Measurements from ENCODE around the gene C17orf113.
A peak's percentile ranks its signal among the peaks of the same experiment; 100 is the strongest.

C17orf113 gene

DNA sequence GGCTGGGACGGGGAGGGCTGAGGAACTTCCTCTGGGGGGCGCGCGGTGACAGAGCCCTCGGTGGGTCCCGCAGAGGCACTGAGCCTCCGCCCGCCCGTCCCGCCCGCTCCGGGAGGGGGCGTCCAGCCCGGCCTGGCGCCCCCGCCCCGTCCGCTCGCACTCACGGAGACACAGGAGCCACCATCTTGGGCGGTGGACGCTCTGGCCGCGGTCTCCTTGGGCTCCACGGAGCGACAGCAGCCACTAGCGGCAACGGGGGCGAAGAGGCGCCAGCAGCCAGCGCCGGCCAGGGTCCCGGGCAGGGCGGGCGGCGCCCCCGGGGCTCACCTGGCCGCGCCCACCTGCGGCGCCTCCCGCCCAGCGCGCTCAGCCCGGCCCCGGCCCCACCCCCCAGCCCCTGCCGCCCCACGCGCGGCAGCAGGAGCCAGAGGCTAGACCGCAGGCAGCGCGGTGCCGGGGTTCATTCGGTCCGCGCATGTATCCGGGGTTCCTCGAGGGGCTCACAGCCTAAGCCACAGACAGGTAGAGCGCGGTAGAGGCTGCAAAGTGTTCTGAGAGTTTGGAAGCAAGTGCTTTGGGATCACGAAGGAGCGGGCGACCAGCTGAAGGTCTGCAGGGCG, at the start of gene C17orf113:
TSS of gene C17orf113 (minus strand) at position 209 of the 620 bp plus-strand sequence. CDS start 7,225 bp downstream, outside the sequence.
- H3K4me3 Mint-ChIP-seq: peak within 1 kb of the TSS; percentile 65
- peaks cover 81% of the 10 kb centered on the region for H3K27me3 Mint-ChIP-seq
- H3K4me1 Mint-ChIP-seq: peaks cover 10% of the 10 kb centered on the region
- peak; percentile 60 for DNase-seq
- no peaks in the 10 kb centered on the region for H3K36me3 Mint-ChIP-seq
- H3K27ac Mint-ChIP-seq: no peak within 1 kb of the TSS
- CTCF ChIA-PET: interaction anchor here (1.0 to 1.4 kb wide), 5 partner anchors 12 to 25 kb away, joined by 3 to 5 read pairs (median 4); no protein-coding TSS in a partner anchor
- no peaks in the 10 kb centered on the region for H3K9me3 Mint-ChIP-seq

DNA sequence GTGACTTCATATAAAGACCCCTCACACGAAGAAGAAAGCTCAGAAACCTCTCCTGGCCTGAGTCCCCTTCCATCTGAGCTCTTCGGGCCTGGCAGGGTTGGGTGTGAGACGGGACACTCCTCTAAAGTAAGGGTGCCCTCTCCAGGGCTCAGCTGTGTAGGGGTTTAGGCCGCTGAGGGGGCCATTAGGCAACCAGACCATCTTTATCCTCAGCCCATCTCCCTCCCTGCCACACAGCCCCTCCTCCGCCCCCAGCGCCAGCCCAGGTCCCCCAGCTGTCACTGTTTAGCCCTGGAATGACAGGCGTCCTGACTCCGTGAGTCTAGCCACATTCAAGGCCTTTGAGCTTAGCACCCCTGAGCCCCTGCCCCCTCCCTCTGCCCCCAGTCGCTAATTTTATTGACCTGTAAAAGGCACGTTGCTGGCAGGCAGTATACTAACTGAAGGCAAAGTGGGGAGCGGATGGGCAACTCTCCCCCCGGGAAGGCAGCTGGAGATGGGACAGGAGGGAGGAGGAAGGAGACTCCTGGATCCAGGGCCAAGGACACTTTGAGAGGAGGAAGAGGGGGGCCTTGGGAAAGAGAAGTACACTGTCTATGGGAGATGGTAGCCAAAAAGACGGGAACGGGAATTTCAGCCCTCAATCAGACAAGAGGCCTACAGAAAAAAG, 48.5 kb upstream of the C17orf113 start:
- peaks cover 7% of the 10 kb centered on the region for H3K4me1 Mint-ChIP-seq
- peaks cover 56% of the 10 kb centered on the region for H3K27me3 Mint-ChIP-seq
- no peaks in the 10 kb centered on the region for H3K36me3 Mint-ChIP-seq
- no peak overlapping the region for H3K4me3 Mint-ChIP-seq
- H3K27ac Mint-ChIP-seq: no peak overlapping the region
- no peaks in the 10 kb centered on the region for H3K9me3 Mint-ChIP-seq
- CTCF ChIA-PET: interaction anchor here (1.1 to 3.0 kb wide), 3 partner anchors 31 to 134 kb away, joined by 4 to 9 read pairs (median 9); no protein-coding TSS in a partner anchor
- no peak for DNase-seq

DNA sequence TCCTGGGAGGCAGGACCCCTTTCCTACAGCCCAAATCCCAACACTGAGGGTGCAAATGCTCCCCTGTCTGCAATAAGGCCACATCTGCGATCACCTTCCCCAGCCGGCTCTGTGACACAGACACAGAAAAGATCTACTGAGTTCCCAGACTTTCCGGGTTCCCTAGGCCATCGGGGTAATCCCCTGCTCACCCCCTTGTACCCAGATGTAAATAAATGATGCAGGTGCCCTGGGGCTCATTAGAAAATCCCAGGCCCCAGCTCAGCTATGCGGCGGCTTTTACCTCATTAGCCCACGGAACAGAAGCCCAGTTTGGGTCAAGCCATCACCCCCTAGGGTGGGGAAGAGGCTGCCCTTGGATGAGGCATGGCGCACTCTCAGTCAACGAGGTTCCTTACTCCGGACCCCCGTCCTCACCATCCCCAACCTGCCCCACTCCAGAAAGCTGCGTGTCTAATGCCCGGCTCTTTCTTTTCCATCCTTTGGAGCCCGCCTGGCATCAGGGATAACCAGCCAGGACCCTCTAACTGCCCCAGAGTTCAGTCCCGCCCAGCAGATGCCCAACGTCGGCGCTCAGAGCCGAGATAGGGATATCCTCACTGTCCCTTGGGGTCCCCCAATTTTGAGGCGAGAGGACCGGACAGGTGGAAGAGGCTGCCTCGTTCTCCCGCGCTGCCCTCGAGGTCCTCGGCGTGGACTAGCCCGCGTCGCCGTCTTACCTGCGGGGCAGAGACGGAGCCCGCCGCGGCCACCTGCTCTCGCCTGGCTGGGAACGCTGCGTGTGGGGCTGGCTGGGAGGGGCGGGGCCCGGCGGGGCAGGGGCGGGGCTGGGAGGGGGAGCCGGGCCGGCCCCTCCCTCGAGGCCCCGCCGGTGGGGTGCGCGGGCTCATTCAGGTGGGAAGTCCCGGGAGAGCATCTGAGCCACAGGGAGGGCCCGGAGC, 47.6 kb upstream of the C17orf113 start, which contains the start of gene ZNF385C:
TSS of gene ZNF385C (minus strand) at position 783 of the 941 bp plus-strand sequence. CDS start 35,417 bp downstream, outside the sequence.
- Mint-ChIP-seq H3K4me3 (no peak within 1 kb of the TSS), H3K36me3 (no peaks in the 10 kb centered on the region), H3K27me3 (peaks cover 60% of the 10 kb centered on the region), H3K4me1 (peaks cover 7% of the 10 kb centered on the region), H3K27ac (no peak within 1 kb of the TSS), H3K9me3 (no peaks in the 10 kb centered on the region)
- peak; percentile 57 for DNase-seq
- CTCF ChIA-PET: interaction anchor here (1.1 to 3.0 kb wide), 4 partner anchors 30 to 135 kb away, joined by 4 to 9 read pairs (median 7); no protein-coding TSS in a partner anchor

DNA sequence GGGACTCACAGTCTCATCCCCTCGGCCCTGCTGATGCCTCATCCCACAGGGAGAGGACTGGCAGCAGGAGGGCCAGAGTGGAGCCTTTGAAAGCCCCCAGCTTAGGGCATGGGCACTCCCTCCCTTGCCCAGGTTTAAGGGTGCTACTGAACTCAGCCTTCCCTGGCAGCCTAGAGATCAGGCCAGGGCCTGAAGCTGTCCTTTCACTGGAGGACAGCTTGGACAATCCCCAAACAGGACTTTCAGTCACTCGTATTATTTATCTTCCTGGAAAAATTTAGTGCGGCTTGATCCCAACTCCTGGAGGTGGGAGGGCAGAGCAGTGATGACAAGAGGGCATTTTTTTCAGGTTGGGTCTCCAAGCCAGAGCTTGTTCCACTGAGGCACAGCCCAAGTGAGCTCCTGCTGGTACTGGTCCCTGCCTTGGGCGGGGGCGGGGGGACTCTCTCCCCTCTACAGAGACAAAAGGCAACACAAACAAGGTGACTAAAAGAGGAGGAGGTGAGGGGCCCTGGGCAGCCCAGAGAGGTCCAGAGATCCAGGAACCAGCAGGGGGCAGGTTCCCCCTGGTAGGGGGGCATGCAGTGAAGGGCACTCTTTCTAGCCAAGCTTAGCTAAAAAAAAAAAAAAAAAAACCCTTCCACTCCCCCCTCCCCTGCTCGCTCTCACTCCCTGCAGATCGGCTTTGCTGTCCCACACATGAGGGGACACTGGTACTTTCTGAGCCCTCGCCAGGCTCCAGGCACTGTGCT, 46.1 kb upstream of the C17orf113 start:
- H3K9me3 Mint-ChIP-seq: no peaks in the 10 kb centered on the region
- H3K27ac Mint-ChIP-seq: no peak overlapping the region
- H3K27me3 Mint-ChIP-seq: peaks cover 74% of the 10 kb centered on the region
- DNase-seq: no peak
- no peak overlapping the region for H3K4me3 Mint-ChIP-seq
- peaks cover 7% of the 10 kb centered on the region for H3K4me1 Mint-ChIP-seq
- CTCF ChIA-PET: interaction anchor here (0.6 to 3.0 kb wide), 6 partner anchors 20 to 379 kb away, joined by 3 to 9 read pairs (median 4); no protein-coding TSS in a partner anchor
- H3K36me3 Mint-ChIP-seq: no peaks in the 10 kb centered on the region

DNA sequence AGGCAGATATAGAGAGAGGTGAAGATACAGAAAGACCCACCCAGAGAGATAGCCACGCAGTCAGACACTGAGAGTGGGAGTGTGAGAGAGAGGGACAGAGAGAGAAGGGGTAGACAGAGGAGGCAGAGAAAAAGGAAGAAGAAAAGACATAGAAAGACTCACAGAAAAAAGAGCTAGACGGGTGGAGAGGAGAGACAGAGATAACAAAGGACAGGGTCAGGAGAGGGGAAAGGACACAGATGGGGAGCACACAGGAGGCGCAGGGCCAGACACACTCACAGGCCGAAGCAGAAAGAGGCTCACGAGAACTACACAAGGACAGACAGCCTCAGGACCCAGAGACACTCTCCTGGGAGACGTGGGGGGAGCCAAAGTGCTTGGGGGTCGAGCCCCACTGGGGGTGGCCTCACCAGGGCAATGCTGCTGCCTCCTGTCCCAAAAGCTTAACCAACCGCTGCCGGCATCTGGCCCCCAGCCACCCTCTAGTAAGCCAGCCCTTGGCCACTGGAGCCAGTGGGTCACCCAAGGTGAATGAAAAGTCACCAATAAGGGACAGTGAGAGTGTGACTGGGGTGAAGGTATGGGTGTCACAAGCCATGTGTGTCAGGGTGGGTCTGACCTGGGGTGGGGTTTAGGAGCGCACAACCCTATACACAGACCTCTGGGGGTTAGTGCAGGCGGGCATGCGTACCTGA, 44.1 kb upstream of the C17orf113 start:
- DNase-seq: no peak
- H3K9me3 Mint-ChIP-seq: no peaks in the 10 kb centered on the region
- CTCF ChIA-PET: interaction anchor here (1.0 kb wide), 1 partner anchor 17 kb away, joined by 3 read pairs; no protein-coding TSS in a partner anchor
- no peaks in the 10 kb centered on the region for H3K36me3 Mint-ChIP-seq
- peaks cover 88% of the 10 kb centered on the region for H3K27me3 Mint-ChIP-seq
- H3K4me3 Mint-ChIP-seq: no peak overlapping the region
- no peak overlapping the region for H3K27ac Mint-ChIP-seq
- peaks cover 7% of the 10 kb centered on the region for H3K4me1 Mint-ChIP-seq

DNA sequence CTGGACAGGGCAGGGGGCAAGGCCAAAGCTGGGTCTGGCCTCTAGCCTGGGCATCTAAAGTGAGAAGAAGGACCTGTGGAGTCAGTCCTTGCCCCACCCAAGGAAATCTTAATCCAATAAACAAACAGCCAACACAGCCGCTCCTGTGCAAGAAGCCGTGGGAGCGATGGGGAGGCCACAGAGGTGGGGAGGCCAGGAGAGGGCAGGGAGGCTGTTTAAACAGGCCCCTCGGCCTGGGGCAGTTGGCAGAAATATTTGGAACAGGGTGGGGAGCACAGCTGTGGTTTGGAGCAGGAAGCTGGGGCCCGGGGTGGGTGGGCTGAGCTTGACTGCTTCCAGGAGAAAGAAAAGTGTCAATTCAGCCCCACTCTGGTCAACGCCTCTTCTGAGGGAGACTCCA, 42.5 kb upstream of the C17orf113 start:
- no peak overlapping the region for H3K4me3 Mint-ChIP-seq
- CTCF ChIA-PET: interaction anchor here (1.2 kb wide), 1 partner anchor 25 kb away, joined by 4 read pairs; no protein-coding TSS in a partner anchor
- H3K27ac Mint-ChIP-seq: no peak overlapping the region
- peaks cover 78% of the 10 kb centered on the region for H3K27me3 Mint-ChIP-seq
- DNase-seq: no peak
- peaks cover 5% of the 10 kb centered on the region for H3K4me1 Mint-ChIP-seq
- no peaks in the 10 kb centered on the region for H3K36me3 Mint-ChIP-seq
- H3K9me3 Mint-ChIP-seq: no peaks in the 10 kb centered on the region

DNA sequence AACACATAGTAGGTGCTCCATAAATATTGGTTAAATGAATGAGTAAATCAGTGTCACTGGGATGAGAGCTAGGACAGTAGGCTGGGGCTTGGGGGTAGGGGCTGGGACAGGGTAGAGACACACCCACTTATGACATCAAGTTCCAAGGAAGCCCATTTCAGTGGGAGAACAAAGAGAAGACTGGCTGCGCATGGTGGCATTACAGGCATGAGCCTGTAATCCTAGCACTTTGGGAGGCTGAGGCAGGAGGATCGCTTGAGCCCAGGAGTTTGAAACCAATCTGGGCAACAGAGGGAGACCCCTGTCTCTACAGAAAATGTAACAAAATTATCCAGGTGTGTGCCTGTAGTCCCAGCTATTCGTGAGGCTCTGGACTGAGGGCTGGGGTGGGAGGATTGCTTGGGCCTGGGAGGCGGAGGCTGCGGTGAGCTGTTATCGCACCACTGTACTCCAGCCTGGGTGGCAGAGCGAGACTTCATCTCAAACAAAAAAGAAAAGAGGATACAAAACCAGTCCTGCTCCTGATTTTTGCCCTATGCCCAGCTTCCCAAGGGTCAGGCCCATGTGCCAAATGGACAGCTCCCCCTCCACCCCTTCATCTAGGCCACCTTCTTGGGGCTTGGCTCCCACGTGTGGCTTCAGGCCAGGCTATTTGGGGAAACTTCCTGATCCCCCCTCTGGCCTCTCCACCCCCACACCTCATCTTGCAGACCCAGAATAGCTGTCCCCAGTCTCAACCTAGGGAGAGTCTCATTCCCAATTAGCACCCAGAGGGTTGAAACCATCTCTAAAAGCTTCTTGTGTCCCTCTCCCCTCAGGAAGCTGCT, 40.8 kb upstream of the C17orf113 start:
- no peak overlapping the region for H3K27ac Mint-ChIP-seq
- no peak for DNase-seq
- H3K36me3 Mint-ChIP-seq: no peaks in the 10 kb centered on the region
- CTCF ChIA-PET: interaction anchor here (0.9 to 1.8 kb wide), 5 partner anchors 10 to 65 kb away, joined by 3 to 9 read pairs (median 5); no protein-coding TSS in a partner anchor
- no peak overlapping the region for H3K4me3 Mint-ChIP-seq
- no peaks in the 10 kb centered on the region for H3K4me1 Mint-ChIP-seq
- H3K27me3 Mint-ChIP-seq: peaks cover 60% of the 10 kb centered on the region
- H3K9me3 Mint-ChIP-seq: no peaks in the 10 kb centered on the region

DNA sequence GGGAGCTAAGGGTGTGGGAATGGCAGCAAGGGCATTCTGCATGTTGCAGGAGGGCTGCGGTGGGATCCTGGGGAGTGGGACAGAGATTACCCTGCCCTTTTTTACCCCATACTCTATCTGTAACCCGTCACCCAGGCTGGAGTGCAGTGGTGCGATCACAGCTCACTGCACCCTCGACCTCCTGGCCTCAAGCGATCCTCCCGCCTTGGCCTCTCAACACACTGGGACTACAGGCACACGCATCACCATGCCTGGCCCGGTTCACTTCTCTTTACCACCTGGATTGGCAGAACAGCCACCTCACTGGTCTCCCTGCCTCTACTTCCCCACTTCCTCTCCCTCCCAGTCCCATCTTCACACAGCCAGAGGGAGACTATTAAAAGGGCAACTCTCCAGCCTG, 38.3 kb upstream of the C17orf113 start:
- H3K36me3 Mint-ChIP-seq: no peaks in the 10 kb centered on the region
- no peak for DNase-seq
- CTCF ChIA-PET: no interaction called here
- H3K27ac Mint-ChIP-seq: no peak overlapping the region
- H3K4me1 Mint-ChIP-seq: no peaks in the 10 kb centered on the region
- peaks cover 37% of the 10 kb centered on the region for H3K27me3 Mint-ChIP-seq
- H3K4me3 Mint-ChIP-seq: no peak overlapping the region
- no peaks in the 10 kb centered on the region for H3K9me3 Mint-ChIP-seq

DNA sequence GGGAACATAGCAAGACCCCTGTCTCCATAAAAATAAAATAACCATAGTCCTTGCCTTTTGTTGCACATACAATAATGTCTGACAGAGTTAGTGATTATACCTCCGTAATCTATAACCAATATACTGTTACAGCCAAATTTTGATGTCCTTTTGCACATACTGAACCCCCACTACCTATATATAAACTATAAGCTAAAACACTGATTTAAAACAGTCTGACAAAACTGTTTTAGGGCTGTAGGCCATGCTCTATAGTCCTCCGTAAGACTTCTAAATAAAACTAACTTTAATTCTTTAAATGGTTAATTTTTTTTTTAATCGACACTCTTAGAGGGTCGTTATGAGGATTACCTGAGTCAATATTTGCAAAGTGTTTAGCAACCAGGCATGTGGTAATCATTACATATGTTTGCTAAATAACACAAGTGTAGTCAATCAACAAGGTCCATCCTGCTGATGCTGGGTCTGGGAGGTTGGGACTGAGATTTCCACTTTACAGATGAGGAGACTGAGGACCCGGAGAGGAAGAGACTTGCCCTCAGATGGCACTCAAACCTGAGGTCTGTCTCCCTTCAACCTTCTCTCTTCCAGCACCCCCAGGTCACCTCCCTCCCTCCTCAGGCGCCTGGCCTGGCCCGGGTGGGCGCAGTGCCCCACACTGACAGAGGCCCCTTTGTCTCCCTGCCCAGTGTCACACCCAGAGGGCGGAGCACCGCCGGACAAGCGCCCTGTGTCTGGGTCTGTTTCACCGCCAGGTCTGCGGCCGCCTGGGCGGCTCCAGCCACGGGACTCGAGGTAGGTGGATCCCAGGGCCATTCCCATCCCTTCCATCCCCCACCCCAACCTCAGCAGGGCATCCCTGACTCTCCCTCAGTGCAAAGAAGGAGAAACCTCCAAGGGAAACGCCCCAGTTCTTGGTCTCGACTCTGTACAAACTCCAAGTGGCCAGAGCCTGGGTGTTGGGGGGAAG, 37.6 kb upstream of the C17orf113 start:
- Mint-ChIP-seq H3K36me3 (no peaks in the 10 kb centered on the region), H3K4me3 (no peak overlapping the region), H3K4me1 (no peaks in the 10 kb centered on the region), H3K27ac (no peak overlapping the region), H3K27me3 (peaks cover 34% of the 10 kb centered on the region), H3K9me3 (no peaks in the 10 kb centered on the region)
- CTCF ChIA-PET: interaction anchor here (0.7 to 1.2 kb wide), 2 partner anchors 20 to 125 kb away, joined by 3 read pairs; no protein-coding TSS in a partner anchor
- DNase-seq: no peak

DNA sequence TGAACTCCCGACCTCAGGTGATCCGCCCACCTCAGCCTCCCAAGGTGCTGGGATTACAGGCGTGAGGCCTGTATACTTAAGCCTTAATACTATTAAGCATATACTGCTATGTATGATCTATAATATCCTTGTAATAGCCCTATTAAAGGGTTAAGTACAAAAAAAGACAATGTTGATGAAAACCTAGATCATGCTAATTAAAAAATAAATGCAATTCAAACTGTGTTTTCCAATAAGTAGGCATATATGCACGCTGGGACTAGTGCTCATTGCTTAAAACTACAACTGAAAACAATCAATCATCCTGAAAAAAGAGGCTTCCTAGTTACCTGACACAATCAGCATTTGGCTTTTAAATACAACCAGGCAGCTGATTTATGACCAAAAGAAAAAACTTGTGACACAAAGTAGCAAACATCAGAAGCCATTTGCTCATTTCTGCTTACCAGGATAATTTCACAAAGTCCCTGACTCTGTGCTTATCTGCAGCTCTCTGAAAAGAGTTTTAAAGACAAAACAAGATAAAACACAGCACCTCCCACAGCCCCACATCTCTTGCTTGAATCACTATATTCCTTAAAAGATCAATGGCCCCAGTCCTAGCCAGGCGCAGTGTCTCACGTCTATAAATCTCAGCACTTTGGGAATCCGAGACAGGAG, 36.8 kb upstream of the C17orf113 start:
- Mint-ChIP-seq H3K4me3 (no peak overlapping the region), H3K27me3 (peaks cover 30% of the 10 kb centered on the region), H3K27ac (no peak overlapping the region), H3K36me3 (no peaks in the 10 kb centered on the region), H3K4me1 (no peaks in the 10 kb centered on the region), H3K9me3 (no peaks in the 10 kb centered on the region)
- CTCF ChIA-PET: interaction anchor here (0.7 to 1.2 kb wide), 2 partner anchors 19 to 124 kb away, joined by 3 read pairs; no protein-coding TSS in a partner anchor
- no peak for DNase-seq
